Measurements from ENCODE around the gene FAM184B. TPM values are rescaled to one million over a fixed set of nuclear protein-coding genes. Genes with fewer than 3 reads are reported as not detected.

Gene FAM184B
- total RNA-seq, 1 donor from 2014 or later = not detected

- intact Hi-C loops (cut with micrococcal nuclease) = no loop called here
These were observed 196.8 kb downstream of the FAM184B start for GRCh38 chr4:17584521-17585213.

- intact Hi-C loops (cut with micrococcal nuclease) = no loop called here
These were observed 197.5 kb downstream of the FAM184B start for GRCh38 chr4:17583941-17584340.

- intact Hi-C loops (cut with micrococcal nuclease) = no loop called here
These were observed 198.1 kb downstream of the FAM184B start for GRCh38 chr4:17583276-17583675.

GRCh38 chr4:17580969-17581368 is 200.5 kb downstream of the FAM184B start:
- intact Hi-C loops (cut with micrococcal nuclease) = no loop called here

Other genes starting within 250 kb of the FAM184B start
- gene LAP3, start 204.4 kb downstream of the FAM184B start, total RNA-seq = 139 and 141 TPM in 2 replicates
- 42.7 and 54.9 TPM in 2 replicates for gene MED28, start 167.0 kb downstream of the FAM184B start, total RNA-seq
- gene DCAF16, start 29.1 kb upstream of the FAM184B start, total RNA-seq = 46.1 and 50.2 TPM in 2 replicates
- gene NCAPG, start 29.4 kb upstream of the FAM184B start, total RNA-seq = 42.8 and 43.4 TPM in 2 replicates
- gene LCORL, start 240.1 kb upstream of the FAM184B start, total RNA-seq = 9.6 and 9.9 TPM in 2 replicates